Measurements from ENCODE around the gene INMT.

GRCh38 chr7:30714129-30714528, 37.8 kb upstream of the INMT start:
- TF ChIP-seq POLR2AphosphoS5 (IDR thresholded peaks at IDR 0.05; ENCODE audit: low read depth, low read length): no peak
- no peak for TF ChIP-seq POLR2A (IDR thresholded peaks at IDR 0.05; ENCODE audit: low read depth, low read length)
